Myocyte (in vitro differentiated cells): ENCODE measurements around the gene HELZ. TPM values are rescaled to one million over a fixed set of nuclear protein-coding genes. Genes with fewer than 3 reads are reported as not detected.
"Not testable (repeated sequence)": the region's sequence is repeated elsewhere in the genome, so short reads cannot be mapped to it uniquely, and the experiment has no call there.

Source experiments
- DNase-seq: peaks from one replicate; pipeline ENCODE4 v3.0.0-alpha.2; 2012; ENCODE audit warnings: low read depth
- total RNA-seq: library from RNA; depleted of rRNA; stranded (reverse); fragments of >200 nt; gene quantifications from 2 replicates; pipeline ENCODE4 v1.2.3, GENCODE V29; 2014

The HELZ gene
- total RNA-seq, 1 donor from 2014 or later, result 41.9 TPM

DNA sequence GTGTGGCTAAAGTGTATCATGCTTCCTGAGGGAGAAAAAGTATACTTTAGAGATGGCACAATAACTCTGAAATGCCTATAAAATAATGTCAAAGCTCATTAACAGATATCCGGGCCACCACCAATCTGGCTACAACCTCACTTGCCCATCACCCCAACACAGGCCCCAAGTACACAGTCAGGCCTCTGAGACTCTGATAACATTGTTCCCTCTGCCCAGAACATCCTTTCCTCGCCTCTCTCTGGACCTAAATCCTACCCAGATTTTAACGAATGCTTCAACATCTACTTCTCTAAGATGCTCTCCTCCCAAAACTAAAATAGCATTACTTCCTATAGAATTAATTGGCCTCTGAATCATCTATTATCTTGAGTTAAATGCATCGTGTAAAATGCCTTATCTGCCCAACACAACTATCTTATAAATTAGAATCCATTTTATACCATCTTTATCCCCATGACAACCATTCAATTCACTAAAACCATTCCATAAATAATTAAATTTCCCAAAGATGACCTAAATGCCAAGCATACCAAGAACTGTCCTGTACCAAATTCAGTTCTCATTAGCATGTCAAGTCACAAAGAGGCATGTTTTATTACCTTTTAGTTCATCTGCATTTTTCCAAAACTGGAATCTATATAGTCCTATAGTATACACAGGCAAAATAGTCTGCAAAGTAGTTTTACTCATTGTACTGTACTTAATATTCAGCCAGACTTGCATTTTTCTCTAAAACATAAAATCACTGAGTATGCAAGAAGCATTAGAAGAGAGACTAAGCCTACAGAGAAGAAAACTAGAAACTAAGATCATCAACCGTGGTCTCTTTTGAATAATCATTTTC is 15.7 kb downstream of the HELZ start:
- DNase-seq, result no peak

DNA sequence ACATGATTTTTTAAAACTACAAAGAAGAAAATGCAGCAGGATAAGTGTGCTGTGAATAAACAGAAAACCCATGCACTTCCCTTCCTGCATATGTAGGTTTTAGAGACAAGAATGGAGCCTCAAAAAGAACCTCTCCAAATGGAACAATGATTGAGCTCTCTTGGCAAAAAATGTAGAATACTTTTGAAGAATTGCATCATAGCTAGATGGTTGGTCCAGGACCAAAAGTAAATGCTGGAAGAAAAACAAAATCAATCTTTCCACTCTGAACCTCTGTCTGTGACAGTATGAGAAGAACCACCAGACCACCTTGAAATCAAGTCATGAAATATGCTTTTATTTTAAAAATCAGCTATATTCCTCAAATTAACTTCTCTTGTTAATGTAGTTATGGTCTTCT is 17.5 kb downstream of the HELZ start:
- DNase-seq, result no peak

- DNase-seq, result no peak
Measured at GRCh38 chr17:67225316-67225715, 19.7 kb downstream of the HELZ start.

- DNase-seq, result no peak
Measured at GRCh38 chr17:67224736-67225135, 20.3 kb downstream of the HELZ start.

GRCh38 chr17:67223924-67224323 is 21.1 kb downstream of the HELZ start:
- DNase-seq, result no peak

GRCh38 chr17:67221062-67221998 is 23.7 kb downstream of the HELZ start:
- peak; percentile 61 for DNase-seq

DNA sequence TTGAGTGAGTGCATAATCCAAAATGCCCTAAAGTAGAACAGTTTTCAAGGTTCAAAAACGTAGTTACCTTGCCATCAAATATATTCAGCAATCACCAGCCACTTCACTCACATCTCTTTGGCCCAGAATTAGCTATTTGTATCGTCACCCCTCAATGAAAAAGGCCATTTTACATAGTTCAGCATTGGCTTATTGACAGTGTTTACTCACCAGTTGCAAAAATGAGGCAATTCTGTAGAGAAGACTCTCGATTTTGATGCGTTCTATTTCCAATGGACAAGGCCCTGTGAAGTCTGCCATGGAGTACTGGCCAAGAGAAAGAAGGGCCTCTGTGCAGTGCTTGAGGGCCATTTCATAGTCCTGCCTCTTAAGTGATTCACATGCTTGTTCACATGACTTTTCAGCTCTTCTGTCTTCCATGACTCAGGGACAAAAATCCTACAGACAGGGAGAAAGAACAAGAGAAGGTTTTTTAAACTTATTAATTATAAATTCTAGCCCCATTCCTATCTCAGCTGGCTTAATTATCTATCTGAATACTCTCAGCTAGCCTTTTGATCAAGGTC is 26.5 kb downstream of the HELZ start:
- no peak for DNase-seq

DNA sequence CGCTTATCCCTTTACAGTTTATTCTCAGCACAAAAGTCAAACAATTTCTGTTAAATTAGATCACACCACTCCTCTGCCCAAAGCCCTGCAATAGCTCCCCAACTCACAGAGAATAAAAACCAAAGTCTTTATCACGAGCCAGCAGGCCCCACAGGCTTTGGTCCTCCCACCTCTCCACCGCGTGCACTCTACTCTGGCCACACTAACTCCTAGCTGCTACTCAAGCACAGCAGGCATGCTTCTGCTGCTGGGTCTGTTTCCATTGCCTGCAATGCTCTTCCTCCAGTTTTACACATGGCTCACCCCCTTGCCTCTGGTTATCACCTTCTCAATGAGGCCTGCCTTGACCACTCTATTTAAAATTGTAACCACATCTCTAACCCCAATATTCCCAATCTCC is 27.6 kb downstream of the HELZ start:
- DNase-seq, result no peak

DNA sequence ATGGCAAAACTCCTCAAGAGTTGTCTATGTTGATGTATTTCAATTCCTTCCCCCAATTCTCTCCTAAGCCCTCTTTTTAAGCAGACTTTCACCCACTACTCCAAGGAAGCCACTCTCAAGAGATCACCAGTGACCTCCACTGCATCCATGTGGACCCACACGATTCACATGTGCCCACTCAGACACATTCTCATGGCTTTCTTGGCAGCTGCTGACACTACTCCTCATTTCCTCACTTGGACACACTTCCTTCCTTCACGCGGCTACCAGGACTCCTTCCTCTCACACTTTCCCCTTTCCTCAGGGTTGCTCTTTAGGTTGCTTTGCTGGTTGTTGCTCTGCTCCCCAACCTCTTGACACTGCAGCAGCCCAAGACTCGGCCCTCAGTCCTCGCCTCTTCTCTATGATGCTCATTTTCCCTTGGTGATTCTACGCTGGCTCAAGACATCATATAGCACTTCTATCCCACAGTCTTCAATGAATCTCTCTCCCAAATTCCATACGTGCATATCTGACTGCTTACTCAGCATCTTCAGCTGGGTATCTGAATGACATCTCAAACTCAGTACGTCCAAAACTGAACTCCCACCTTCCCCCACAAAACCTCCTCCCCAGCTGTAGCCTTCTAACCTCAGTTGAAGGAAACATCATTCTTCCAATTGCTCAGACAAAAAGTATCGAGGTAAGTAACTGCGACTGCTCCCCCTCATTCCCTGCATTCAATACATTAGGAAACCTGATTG is 28.2 kb downstream of the HELZ start:
- DNase-seq, result no peak

GRCh38 chr17:67215991-67216421 is 29.0 kb downstream of the HELZ start:
- DNase-seq, result no peak

GRCh38 chr17:67212714-67213417 is 32.1 kb downstream of the HELZ start:
- DNase-seq, result no peak

GRCh38 chr17:67212231-67212630 is 32.8 kb downstream of the HELZ start:
- DNase-seq, result no peak

DNA sequence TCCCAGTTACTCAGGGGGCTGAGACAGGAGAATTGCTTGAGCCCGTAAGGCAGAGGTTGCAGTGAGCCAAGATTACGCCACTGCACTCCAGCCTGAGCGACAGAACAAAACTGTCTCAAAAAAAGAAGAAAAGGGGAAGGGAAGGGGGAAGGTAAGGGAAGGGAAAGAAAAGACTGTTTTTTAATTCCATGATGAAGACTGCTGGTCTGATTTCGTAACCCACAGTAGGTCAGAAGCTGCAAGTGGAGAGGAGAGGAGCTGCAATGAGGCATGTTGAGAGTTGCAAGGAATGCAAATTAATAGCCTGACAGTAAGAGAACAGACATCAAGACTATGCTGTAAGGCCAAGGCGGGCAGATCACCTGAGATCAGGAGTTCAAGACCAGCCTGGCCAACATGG is 33.3 kb downstream of the HELZ start:
- DNase-seq, result no peak

- no peak for DNase-seq
Measured at GRCh38 chr17:67210915-67211314, 34.1 kb downstream of the HELZ start.

DNA sequence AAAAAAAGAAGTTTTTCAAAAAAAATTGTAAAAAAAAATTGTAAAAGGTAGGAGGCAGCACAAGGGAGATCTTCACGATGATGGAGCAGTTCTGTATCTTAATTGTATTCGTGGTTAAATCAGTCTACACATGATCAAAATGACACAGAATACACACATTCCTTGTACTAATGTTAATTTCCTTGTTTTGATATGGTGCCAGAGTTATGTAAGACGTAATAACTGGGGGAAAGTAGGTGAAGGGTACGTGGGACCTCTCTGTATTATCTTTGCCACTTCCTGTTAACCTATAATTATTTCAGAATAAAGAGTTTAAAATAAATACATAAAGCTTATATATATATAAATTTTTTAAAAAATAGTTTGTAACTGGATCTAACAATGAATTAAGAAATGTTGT is 36.8 kb downstream of the HELZ start:
- DNase-seq, result no peak

- peak; percentile 9 for DNase-seq
Measured at GRCh38 chr17:67203818-67204217, 41.2 kb downstream of the HELZ start.

DNA sequence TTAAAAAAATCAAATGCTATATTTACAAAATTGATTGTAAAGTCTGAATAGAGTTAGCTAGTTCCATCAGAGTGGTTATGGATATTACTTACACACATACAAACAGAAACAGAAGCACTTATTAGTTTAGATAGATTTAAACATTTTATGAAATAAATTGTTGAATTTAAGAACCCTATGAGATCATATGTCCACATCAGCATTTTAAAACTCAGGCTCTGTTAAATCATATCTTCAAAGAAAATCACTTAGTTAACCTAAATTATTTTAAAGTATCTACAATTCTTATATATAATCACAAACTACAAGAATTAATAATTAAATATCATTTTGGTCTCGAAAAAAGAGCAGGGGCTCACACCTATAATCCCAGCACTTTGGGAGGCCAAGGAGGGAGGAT is 42.5 kb downstream of the HELZ start:
- DNase-seq, result no peak

DNA sequence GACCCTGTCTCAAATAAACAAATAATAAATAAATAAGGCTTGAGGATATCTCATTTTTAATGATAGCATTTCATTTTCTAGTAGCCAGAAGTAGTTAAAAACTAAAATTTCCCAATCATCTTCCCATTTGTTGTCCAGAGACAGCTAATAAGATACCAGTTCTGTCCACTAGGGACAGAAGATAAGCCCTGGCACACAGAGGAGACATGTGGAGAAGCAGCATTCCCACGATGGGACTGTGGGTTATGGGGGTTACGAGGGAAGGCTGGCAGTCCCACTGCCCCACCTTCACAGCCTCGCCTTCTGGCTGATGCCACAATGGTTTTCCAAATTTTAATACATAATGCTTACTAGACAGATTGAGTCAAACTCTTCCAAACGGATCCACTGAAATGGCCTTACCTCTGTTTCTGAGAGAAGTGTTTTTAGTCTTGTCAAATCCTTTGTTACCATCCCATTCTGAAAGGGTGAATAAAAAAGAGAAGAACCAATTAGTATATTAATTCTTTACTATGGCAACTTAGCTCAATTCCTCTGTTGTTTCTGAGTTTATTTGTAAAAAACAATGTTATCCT is 44.2 kb downstream of the HELZ start:
- peak; percentile 19 for DNase-seq

DNA sequence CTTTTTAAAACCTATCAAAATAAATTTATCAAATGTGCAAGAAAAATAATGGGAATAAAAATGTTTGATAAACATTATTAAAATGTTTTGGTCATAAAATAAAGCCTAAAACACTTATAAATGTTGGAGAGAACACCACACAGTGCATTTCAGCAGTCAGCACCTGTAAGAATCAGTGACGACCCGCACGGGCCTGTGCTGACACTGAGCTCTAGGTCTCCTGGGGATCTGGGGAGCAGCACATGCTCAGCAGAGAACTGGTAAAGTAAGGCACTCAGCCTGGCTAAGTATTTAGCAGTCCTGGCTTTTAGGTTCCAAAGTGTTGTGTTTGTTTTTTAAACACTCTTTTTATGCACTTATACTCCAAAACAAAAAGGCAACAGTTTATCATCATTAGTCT is 46.9 kb downstream of the HELZ start:
- DNase-seq, result no peak

GRCh38 chr17:67197023-67197422 is 48.0 kb downstream of the HELZ start:
- DNase-seq, result not testable (repeated sequence)
